Measurements from ENCODE around the gene TMEM132C. TPM values are rescaled to one million over a fixed set of nuclear protein-coding genes. Genes with fewer than 3 reads are reported as not detected.

TMEM132C gene
- total and polyA plus RNA-seq, 4 donors, result 0.05 to 0.08 (median 0.05) TPM; not detected in 1

DNA sequence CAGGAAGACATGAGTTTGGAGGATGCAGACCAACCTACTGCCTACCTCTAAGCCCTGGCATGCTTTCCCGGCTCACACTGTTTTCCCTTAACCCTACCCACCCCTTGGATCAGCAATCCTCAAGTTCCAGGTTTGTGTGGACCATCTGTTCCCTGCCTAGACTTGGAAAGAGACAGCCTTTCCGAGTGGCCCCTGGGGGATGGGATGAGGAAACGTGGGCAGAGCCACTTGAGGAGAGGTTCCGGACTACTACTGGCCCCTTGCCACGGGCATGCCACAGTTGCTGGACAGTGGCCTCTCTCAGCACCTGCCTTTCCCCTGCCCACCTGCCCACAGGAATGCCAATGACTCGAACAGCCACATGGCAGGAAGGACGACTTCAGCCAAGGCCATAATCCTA, 420.9 kb downstream of the TMEM132C start:
- Histone ChIP-seq H3K9ac (ENCODE audit: low read depth in 1 of 2, low read length in 2 of 2) (no peak overlapping the region), H3K27me3 (ENCODE audit: control insufficient read depth in 4 of 4, insufficient read depth in 4 of 4, low read length in 3 of 4) (peaks cover 0 to 7% (median 0%) of the 10 kb centered on the region in 4 donors), H3K36me3 (ENCODE audit: control insufficient read depth in 4 of 4, insufficient read depth in 3 of 4, low read depth in 1 of 4, low read length in 3 of 4) (no peaks in the 10 kb centered on the region), H3K4me1 (ENCODE audit: control insufficient read depth in 4 of 4, insufficient read depth in 4 of 4, low read length in 3 of 4) (no peaks in the 10 kb centered on the region), H3K27ac (ENCODE audit: low read depth in 1 of 2, low read length in 2 of 2) (no peak overlapping the region), H3K9me3 (ENCODE audit: control insufficient read depth in 4 of 4, low read length in 3 of 4) (no peaks in the 10 kb centered on the region), H3K4me3 (ENCODE audit: low read depth in 1 of 3, low read length in 3 of 3) (no peak overlapping the region)
- DNase-seq (ENCODE audit: low spot score), result no peak
- WGBS, result 75% methylated on average over 7 of the region's 7 CpGs
- no peak for TF ChIP-seq RXRA (IDR thresholded peaks at IDR 0.05)
- TF ChIP-seq, protein P1, sequence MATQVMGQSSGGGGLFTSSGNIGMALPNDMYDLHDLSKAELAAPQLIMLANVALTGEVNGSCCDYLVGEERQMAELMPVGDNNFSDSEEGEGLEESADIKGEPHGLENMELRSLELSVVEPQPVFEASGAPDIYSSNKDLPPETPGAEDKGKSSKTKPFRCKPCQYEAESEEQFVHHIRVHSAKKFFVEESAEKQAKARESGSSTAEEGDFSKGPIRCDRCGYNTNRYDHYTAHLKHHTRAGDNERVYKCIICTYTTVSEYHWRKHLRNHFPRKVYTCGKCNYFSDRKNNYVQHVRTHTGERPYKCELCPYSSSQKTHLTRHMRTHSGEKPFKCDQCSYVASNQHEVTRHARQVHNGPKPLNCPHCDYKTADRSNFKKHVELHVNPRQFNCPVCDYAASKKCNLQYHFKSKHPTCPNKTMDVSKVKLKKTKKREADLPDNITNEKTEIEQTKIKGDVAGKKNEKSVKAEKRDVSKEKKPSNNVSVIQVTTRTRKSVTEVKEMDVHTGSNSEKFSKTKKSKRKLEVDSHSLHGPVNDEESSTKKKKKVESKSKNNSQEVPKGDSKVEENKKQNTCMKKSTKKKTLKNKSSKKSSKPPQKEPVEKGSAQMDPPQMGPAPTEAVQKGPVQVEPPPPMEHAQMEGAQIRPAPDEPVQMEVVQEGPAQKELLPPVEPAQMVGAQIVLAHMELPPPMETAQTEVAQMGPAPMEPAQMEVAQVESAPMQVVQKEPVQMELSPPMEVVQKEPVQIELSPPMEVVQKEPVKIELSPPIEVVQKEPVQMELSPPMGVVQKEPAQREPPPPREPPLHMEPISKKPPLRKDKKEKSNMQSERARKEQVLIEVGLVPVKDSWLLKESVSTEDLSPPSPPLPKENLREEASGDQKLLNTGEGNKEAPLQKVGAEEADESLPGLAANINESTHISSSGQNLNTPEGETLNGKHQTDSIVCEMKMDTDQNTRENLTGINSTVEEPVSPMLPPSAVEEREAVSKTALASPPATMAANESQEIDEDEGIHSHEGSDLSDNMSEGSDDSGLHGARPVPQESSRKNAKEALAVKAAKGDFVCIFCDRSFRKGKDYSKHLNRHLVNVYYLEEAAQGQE (IDR thresholded peaks at IDR 0.05), result no peak
- no peak for TF ChIP-seq NR2F2 (IDR thresholded peaks at IDR 0.05)
- TF ChIP-seq FOXA1 (IDR thresholded peaks at IDR 0.05), result no peak
- no peak for TF ChIP-seq FOXA2 (IDR thresholded peaks at IDR 0.05)
- TF ChIP-seq, protein P2, sequence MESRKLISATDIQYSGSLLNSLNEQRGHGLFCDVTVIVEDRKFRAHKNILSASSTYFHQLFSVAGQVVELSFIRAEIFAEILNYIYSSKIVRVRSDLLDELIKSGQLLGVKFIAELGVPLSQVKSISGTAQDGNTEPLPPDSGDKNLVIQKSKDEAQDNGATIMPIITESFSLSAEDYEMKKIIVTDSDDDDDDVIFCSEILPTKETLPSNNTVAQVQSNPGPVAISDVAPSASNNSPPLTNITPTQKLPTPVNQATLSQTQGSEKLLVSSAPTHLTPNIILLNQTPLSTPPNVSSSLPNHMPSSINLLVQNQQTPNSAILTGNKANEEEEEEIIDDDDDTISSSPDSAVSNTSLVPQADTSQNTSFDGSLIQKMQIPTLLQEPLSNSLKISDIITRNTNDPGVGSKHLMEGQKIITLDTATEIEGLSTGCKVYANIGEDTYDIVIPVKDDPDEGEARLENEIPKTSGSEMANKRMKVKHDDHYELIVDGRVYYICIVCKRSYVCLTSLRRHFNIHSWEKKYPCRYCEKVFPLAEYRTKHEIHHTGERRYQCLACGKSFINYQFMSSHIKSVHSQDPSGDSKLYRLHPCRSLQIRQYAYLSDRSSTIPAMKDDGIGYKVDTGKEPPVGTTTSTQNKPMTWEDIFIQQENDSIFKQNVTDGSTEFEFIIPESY (IDR thresholded peaks at IDR 0.05), result no peak
- TF ChIP-seq, protein P3, sequence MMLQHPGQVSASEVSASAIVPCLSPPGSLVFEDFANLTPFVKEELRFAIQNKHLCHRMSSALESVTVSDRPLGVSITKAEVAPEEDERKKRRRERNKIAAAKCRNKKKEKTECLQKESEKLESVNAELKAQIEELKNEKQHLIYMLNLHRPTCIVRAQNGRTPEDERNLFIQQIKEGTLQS (IDR thresholded peaks at IDR 0.05), result no peak
- TF ChIP-seq HNF4A (conservative IDR thresholded peaks at IDR 0.05), result no peak
- TF ChIP-seq GABPA (IDR thresholded peaks at IDR 0.05 in 1 of 2, conservative IDR thresholded peaks at IDR 0.05 in 1 of 2), result no peak
- no peak for TF ChIP-seq HNF4G (IDR thresholded peaks at IDR 0.05)
- no peak for TF ChIP-seq SP1 (IDR thresholded peaks at IDR 0.05)
- no peak for TF ChIP-seq YY1 (IDR thresholded peaks at IDR 0.05)
- TF ChIP-seq TAF1 (conservative IDR thresholded peaks at IDR 0.05), result no peak
- TF ChIP-seq, protein P4, sequence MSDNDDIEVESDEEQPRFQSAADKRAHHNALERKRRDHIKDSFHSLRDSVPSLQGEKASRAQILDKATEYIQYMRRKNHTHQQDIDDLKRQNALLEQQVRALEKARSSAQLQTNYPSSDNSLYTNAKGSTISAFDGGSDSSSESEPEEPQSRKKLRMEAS (IDR thresholded peaks at IDR 0.05), result no peak
- TF ChIP-seq, protein P5, sequence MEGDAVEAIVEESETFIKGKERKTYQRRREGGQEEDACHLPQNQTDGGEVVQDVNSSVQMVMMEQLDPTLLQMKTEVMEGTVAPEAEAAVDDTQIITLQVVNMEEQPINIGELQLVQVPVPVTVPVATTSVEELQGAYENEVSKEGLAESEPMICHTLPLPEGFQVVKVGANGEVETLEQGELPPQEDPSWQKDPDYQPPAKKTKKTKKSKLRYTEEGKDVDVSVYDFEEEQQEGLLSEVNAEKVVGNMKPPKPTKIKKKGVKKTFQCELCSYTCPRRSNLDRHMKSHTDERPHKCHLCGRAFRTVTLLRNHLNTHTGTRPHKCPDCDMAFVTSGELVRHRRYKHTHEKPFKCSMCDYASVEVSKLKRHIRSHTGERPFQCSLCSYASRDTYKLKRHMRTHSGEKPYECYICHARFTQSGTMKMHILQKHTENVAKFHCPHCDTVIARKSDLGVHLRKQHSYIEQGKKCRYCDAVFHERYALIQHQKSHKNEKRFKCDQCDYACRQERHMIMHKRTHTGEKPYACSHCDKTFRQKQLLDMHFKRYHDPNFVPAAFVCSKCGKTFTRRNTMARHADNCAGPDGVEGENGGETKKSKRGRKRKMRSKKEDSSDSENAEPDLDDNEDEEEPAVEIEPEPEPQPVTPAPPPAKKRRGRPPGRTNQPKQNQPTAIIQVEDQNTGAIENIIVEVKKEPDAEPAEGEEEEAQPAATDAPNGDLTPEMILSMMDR (IDR thresholded peaks at IDR 0.05; ENCODE audit: low read depth, low read length, missing input control), result no peak
- TF ChIP-seq RAD21 (IDR thresholded peaks at IDR 0.05), result no peak
- no peak for TF ChIP-seq EGR1 (IDR thresholded peaks at IDR 0.05; ENCODE audit: low read depth in 2 of 2)
- no peak for TF ChIP-seq JUND (IDR thresholded peaks at IDR 0.05)

Measured in liver (tissue), 9 donors.